HG03045 (cell line): Measurements from ENCODE around the gene RAC2.

ENCODE experiments used
- ATAC-seq: cut with Tn5 transposase; IDR thresholded peaks from one replicate; pipeline ENCODE4 v1.9.1; 2021; ENCODE audit warnings: mild to moderate bottlenecking, moderate library complexity; ENCODE audit not compliant: unreplicated experiment

Gene RAC2

DNA sequence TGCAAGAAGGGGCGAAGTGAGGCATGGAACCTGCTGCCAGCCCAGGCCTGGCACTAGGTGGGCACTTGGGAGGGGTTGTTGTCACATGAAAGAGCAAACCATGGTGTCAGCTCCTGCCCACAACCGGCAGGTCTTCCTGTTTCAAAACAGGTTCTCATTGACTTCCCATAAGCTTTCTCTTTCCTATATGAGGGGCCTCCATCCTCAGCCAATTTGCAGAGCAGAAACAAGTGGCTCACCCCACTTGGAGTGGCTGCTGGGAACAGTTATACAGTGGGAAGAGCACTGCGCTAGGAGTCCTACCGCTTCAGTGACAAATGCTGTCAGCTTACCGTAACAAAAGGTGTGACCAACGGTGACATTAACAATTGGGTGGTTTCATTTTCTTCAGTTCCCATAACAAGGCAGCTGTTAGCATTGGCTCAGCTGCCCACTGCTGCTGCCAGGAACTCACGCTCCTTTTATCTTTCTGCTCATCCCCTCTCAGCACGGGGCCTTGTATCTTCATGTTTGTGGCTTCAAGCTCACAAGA is 21.6 kb downstream of the RAC2 start:
- no peak for ATAC-seq

DNA sequence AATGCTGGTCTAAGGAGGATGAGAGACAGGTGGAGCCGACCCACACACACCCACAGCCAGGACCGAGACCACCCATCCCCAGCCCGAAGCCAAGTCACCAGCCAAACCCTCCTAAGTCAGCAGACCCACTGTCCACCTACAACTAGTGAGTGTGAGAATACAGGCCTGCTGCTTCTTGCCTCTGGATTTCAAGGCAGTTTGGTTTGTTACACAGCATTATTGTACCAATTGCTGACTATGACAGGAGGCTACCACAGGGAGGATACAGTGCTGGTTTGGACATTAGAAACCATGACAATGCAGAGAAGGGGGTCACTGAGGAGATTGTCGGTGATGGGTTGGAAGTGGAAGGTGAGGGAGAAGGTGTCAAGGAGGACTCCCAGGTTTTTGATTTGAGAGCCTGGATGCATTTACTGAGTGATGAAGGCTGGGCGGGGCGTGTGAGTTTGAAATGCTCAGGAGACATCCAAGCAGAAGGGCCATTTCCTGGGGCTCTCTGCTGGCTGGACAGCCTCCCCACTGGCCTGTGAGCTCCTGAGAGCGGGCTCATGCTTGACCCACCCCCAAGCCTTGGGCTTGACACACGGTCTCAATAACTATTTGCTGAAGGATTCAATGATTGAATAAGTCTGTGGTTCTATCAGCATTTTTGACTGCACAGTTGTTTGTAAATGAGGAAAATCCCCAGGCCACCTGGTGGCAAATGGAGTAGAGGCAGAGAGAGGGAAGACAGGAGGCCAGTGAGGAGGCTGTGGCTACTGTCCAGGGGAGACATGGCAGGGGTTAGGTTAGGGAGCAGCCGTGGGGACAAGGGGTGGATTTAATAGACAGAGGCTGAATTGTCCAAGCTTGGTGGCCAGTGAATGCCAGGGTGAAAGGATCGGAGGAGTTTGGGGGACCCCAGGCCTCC is 22.4 kb downstream of the RAC2 start:
- no peak for ATAC-seq

DNA sequence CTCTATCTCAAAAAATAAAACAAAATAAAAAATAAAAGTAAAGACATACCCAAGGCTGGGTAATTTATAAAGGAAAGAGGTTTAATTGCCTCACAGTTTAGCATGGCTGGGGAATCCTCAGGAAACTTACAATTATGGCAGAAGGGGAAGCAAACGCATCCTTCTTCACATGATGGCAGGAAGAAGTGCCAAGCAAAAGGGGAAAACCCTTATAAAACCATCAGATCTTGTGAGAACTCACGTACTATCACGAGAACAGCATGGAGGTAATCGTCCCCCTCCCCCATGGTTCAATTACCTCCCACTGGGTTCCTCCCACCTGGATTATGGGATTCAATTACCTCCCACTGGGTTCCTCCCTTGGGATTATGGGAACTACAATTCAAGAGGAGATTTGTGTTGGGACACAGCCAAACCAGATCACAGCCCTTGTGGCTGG is 23.5 kb downstream of the RAC2 start:
- ATAC-seq: no peak

DNA sequence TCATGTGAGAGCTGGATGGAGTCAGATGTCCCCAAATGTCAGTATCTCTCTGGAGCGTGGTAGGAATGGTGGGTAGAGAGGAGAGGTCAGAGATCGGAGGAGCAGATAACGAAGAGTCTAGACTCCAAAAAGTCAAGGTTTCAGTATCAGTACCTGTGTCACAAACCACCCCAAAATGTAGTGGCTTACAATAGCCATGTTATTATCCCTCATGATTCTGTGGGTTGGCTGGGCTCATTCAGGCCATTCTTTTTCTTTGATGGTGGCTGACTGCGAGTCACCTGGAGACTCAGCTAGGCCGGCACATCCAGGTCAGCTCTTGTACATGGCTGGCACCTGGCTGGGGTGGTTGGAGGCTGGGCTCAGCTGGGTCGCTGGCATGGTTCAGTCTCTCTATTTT is 24.5 kb downstream of the RAC2 start:
- no peak for ATAC-seq

DNA sequence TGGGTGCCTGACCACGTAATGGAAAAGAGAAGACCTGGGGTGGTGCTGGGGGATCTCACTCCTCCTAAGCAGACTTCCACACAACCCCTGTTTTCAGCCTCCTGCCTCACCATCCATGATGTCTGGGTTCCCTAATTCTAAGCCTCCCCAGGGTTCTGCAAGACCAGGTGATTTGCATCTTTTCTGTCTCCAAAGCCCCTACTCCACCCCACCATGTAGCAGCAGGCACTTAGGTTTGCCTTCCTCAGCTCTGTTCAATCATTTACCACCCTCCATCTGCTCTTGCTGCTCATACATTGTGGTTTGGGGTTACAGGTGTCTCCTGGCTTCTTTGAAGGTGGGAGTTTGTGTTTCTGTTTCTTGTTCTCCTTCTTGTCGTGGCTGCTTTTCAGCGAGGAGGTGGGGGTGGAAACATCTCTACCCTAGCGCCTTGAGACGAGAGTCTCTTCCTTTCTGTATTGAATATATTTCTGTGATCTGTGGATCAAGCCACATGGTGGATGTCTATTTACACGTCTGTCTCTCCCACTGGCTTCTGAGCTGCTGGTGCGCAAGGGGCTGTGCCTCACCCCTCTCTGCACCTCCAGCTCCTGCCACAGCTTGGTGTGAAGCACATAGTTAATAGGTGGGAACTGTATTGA is 25.2 kb downstream of the RAC2 start:
- ATAC-seq: peak; percentile 80

DNA sequence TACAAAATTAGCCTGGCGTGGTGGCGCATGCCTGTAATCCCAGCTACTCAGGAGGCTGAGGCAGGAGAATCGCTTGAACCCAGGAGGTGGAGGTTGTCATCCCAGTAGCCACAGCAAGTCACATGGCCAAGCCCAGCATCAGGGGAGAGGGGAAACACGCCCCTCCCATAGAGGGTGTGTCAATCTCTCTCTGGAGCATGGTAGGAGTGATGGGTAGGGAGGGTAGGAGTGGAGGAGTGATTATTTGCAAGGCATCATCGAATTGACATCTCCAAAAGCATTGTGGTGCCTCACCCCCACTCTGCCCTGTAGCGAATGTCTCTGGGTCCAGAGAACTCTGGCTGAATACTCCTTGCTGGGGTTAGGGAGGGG is 25.7 kb downstream of the RAC2 start:
- ATAC-seq: no peak

DNA sequence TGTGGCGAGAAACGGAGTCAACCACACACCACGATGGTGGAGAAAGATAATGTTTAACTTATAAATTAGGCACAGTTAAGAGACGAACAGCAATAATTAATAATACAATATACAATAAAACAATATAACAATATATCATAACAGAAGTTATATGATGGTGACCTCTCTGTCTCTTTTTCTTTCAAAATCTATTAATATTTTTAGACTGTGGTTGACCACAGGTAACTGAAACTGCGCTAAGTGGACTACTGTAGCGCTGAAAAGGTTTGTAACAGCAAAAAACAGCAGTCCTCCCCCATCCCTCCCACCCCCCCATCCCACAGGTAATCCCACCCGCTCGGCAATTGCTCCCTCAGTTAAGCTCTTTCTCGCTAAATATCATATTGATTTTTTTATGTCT is 28.2 kb downstream of the RAC2 start:
- no peak for ATAC-seq

DNA sequence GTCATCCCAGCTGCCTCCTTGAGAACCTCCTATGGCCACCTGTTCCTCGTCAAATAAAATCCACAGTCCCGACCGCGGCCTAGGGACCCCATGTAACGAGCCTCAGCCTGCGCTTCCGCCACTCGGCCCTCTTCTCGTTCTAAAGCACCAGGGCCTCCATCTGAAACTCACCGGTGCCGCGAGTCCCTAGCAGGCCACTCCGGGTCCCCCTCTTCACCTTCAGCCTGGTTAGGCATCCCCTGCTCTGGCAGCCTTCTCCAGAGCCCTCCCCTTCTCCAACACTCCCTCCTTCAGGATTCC is 29.4 kb downstream of the RAC2 start:
- no peak for ATAC-seq

DNA sequence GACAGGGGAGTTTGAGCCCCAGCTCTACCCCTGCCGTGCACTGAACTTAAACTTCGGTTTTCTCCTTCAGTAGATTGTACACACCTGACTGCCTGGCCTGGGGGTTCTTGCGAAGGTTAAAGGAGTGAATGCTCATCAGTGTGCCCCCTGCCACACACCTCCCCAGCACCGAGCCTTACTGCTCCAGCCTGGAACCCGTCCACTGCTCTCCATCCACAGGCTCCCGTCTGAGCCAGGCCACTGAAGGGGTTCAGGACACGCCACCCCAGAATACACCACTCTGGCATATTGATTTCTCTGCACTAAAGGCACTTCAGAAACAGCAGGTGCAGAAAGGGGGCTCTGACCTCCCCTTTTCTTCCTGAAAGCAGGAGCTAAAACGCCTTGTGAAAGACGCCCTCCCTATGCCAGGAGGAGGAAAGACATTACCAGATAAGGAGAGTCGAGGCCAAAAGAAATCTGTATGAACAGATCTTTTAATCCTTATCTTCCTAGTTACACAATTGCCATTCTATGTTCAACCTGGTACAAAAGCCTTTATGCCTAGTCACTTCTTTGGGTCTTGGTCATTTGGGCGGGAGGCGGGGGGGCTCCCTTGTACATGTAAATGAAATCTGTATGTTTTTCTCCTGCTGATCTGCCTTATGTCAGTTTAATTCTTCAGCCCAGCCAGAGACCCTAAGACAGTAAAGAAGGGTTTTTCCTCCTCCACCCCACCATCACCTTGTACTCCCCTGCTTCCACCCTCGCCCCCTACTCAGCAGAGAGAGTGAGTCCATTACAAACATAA is 29.9 kb downstream of the RAC2 start:
- no peak for ATAC-seq

DNA sequence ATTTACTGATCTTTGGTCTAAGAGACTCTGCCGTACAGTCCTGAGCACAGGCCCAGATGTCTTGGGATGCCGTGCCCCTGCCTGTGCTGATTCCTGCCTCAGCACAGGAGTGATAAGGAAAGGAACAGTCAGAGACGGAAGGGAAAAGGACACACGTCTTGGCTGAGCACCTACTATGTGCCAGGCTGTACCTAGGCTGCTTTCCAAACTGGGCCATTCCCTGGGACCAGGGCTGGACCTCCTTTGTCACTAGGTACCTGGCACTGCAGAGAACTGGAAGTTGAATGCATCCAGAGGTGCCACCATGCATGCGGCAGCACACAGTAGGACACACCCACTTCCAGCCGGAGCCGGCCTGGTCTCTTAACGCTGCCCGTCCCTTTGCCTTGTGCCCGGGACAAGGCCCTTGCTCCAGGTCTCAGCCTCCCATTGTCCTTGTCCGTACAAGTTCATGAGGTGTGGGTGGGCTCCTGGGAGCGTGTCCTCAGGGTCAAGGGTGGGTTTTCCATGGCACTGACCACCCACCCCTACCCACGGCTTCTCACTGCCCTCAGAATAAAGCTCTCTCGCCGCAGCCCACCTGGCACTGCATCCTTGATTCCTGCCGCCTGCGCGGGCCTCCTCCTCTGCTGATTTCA is 30.7 kb downstream of the RAC2 start:
- ATAC-seq: no peak

DNA sequence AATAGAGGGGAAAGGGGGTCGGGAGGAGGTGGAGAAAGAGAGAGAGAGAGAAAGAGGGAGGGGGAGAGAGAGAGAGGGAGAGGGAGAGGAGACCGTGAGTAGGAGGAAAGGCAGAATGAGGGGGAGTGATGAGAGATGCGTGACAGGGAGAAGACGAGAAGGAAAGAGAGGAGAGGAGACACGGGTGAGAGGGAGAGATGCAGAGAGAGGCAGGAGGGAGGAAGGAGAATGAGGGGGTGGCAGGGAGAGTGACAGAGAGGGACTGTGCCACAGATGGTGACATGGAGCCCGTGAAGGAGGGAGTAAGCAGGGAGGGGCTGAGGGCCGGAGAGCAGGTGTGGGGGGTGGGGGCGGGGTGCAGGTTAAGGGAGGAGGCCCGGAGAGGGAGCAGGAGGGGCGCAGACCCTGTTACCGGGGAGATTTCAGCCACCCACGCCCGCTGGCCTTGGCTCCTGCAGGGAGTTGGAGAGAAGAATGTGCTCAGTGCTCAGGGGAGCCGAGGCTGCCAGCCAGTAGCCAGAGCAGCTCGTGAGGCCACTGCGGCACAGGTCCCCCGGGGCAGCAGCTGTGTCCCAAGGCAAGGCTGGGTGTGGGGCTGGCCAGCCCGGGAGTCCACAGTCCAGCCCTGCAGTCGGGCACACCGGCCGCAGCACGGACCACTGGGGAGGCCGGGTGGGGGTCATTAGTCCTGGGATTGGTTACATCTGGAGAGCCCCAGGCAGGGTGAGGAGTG is 31.7 kb downstream of the RAC2 start, which contains the start of gene SSTR3:
Gene SSTR3 (minus strand): TSS at position 304 of the 733 bp plus-strand sequence. CDS start 4,674 bp downstream, outside the sequence.
- no peak for ATAC-seq

DNA sequence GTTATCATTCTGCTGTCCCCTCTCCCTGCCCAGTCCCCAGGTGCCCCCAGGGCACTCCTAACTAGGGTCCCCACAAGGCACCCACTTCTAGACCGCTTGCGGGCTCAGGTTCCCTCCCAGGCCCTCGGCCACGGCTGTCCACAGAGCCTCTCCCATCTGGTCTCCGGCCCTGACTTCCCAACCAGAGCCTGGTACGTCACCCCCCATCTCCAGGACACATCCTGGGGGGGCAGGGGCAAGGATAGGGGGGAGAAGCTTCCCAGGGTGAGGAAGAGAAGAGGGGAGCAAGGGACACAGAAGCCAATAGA is 32.2 kb downstream of the RAC2 start:
- ATAC-seq: no peak

DNA sequence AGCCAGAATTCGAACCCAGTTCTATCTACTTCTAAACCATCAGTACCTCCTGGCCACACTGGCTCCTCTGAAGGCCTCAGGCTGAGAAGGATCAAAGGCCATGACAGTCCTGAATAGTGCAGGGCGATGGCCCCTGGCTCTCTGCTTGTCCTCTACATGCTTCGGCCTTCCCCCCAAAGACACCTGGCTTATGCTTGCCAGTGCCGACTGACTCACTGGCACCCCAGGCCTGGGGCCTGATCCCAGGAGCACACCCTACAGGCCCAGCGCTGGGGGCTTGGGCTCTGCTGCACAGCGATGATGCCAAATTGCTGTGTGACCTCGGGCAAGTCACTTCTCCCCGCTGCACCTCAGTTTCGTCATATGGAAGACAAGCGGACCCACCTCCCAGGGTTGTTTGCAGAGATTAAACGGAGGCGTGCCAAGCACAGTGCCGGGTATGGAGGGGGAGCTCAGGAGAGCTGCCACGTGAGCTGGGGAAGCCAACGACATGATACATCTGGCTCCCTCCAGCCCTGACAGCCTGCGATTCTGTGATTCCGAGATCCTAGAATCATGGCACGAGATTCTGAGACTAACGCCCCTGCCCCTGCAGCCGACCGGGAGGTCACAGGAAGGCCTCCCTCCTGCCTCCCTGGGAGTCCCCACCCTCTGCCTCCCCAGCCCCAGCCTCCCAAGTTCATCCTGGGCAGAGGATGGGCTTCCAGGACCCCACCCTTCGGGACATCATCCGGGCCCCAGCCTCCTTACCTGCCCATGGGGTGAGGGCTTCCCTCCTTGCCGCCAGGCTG is 32.8 kb downstream of the RAC2 start:
- no peak for ATAC-seq

DNA sequence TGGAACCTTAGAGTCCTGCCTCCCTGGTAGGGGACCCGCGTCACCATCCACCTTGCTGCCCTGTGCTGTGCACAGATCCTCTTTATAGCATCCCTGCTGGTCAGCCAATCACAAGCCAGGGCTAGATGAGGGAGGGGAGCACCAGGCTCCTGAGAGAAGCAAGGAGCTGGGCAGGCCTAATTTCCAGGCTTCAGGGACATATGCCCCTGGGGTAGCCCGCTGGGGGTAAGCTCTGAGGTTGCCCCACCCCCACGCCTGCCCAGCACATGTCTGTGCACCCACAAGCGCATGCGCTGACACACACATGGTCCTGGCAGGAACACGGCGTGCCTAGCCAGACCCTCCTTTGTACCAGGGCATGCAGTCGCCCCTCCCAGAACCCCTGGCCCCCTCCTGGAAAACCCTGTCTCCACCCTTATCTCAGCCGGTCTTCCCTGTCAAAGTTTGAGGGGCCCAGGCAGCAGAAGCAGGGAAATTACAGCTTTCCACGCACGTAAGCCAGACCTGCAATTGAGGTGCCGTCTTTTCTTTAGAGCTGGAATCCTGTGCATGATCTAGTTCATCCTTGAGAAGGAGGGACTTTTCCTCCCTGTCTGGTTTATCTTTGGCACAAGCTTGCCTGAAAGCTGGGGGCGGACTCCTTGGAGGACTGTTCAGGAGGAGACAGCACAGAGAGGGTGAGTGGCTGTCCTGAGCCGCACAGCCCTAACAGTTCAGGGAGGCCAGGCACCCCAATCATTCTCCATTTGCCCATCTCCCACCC is 33.8 kb downstream of the RAC2 start:
- ATAC-seq: no peak

DNA sequence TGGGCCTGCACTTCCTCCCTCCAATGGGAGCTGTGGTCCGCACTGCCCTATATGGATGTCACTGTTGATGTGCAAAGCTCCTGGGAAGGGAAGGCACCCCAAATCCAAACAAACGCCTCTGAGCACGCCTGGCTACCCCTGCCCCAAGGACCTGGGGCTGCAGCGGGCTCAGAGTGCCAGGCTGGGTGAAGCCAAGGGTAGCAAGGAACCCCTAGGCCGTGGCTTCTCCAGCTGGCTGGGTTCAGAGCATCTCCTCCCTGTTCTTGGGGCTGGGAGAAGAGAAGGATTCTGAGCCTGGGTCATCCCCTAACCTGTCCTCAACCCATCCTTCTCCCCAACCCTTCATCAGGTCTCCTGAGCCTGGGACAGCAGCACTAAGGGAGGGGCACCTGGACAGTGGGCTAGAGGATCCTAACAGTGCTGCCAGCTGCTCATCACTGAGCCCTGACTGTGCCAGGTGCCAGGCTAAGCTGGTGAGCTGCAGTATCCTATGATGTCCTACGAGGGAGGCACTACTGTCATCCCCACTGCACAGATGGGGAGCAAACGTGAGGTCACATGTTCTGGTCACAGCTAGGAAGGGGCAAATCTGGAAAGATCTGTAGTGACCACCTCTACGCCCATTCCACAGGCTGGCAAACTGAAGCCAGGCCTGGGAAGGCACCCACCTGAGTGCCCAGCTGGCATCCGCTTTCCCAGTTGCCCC is 34.8 kb downstream of the RAC2 start:
- ATAC-seq: no peak

DNA sequence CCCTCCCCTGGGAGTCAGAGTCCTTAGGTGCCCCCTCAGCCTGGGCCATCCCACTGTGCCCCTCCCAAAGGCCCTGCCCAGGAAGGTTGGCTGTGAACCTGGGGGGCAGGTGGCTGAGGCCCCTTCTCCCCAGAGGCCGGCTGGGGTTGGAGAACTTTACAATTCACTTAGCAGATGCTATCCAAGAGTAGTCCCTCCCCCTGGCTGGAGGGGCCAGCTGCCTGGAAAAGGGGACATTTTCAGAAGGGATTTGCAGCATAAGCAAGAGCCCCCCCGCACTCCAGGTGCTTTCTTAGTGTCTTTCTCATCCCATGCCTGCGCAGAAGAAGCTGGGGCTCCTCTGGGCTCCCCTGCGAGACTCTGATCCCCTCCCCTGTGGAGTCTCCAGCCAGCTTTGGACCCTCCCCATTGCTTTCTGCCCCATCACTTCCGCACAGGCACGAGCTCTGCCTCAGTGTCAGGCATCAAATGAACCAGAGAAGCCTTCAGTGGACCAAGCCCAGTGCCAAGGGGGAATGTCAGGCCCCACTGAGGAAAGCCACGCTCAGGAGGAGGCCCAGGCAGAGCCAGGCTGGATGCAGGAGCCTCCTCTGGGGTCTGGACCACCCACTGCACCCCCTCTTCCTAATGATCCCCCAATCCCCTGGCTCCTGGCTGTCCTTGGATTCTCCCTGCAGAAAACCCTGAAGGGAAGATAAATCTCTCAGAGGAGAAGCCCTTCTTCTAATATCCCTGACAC is 35.5 kb downstream of the RAC2 start:
- no peak for ATAC-seq

DNA sequence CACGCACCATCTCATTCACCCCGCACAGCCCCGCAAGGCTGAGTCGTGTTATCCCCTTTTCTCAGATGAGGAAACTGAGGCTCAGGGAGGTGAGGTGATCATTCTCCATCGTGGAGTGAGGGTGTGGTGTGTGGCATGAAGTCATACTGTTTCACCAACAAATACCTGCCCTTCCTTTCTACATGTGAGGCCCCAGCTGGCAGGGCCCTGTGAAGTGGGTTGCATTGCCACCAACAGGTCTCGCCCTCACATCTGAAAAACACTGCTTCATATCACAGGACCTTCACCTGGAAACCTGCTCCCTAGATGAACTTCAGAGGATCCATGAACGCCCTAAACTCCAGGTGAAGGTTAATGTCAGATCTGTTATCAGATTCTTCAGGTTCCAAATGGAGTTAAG is 36.1 kb downstream of the RAC2 start:
- no peak for ATAC-seq
